HCT116 (cell line): ENCODE measurements around the gene P2RX3. TPM values are rescaled to one million over a fixed set of nuclear protein-coding genes. Genes with fewer than 3 reads are reported as not detected.

Experiments used
- ATAC-seq: fragments of 200-7000 bp; cut with Tn5 transposase; 2 replicates; pipeline ENCODE4 v1.9.1; 2020; ENCODE audit warnings: mild to moderate bottlenecking, moderate library complexity
- BruUV-seq: library from RNA; stranded (reverse); fragments of 400-500 nt; replicated peaks from 2 replicates; lab custom pipeline; 2021; lab: Mats Ljungman, UMichigan
- CTCF ChIA-PET: fragments of 300-600 bp; sonication (Branson Sonifier 250); formaldehyde crosslinking; loops from one replicate; lab custom pipeline; 2021; ENCODE audit warnings: antibody characterized with exemption; lab: Charles Lee
- POLR2A ChIA-PET: fragments of 300-600, 350-600 bp; sonication (Branson Sonifier 250); formaldehyde crosslinking; loops from one replicate; lab custom pipeline; 2021; ENCODE audit warnings: antibody characterized with exemption; lab: Charles Lee
- RAD21 ChIA-PET, 2 experiments: fragments of 300-600 bp; sonication (Branson Sonifier 250); formaldehyde crosslinking; loops; one replicate each; lab custom pipeline; 2023; ENCODE audit warnings: low total read pairs in 2 of 2; ENCODE audit not compliant: uncharacterized antibody in 2 of 2, unreplicated experiment in 2 of 2, low non-redundant PET in 1 of 2; lab: Charles Lee
- DNase-seq: peaks from one replicate; pipeline ENCODE4 v3.0.0-alpha.2; 2010; ENCODE audit warnings: low read depth, low spot score
- H2AFZ ChIP-seq: fragments of 200-600 bp; shearing (Covaris generic), sonication (generic); 2 replicates; pipeline ENCODE4 v1.6.1; 2017; ENCODE audit warnings: low read depth, mixed run types, mixed read lengths, antibody characterized with exemption, low read length; ENCODE audit not compliant: poor library complexity, severe bottlenecking
- H3K27ac ChIP-seq: 2 replicates; pipeline ENCODE4 v1.5.1; 2012; ENCODE audit warnings: low read depth, low read length
- H3K27me3 ChIP-seq: fragments of 200-600 bp; sonication (generic); 2 replicates; pipeline ENCODE4 v1.6.1; 2016; ENCODE audit warnings: mixed run types, low read length, mixed read lengths; ENCODE audit not compliant: insufficient read depth
- H3K36me3 ChIP-seq, 2 experiments: fragments of 200-500 bp in 1 of 2; fragments of 200-600 bp in 1 of 2; sonication (Bioruptor generic) in 1 of 2; sonication (generic) in 1 of 2; 2 replicates each; pipeline versions ENCODE4 v1.5.1 to v1.6.1; 2014 to 2016; ENCODE audit warnings: low read length in 2 of 2, inconsistent platforms in 1 of 2, mixed read lengths in 1 of 2, mixed run types in 1 of 2; ENCODE audit not compliant: insufficient read depth in 2 of 2, control insufficient read depth in 1 of 2
- H3K4me1 ChIP-seq, 2 experiments: fragments of 200-600 bp in 1 of 2; sonication (generic) in 1 of 2; 2 replicates each; pipeline versions ENCODE4 v1.5.1 to v1.6.1; 2012 to 2017; ENCODE audit warnings: low read length in 2 of 2, inconsistent platforms in 1 of 2, mild to moderate bottlenecking in 1 of 2, mixed read lengths in 1 of 2, mixed run types in 1 of 2, moderate library complexity in 1 of 2; ENCODE audit not compliant: insufficient read depth in 2 of 2, control insufficient read depth in 1 of 2
- H3K4me2 ChIP-seq: fragments of 200-600 bp; sonication (generic); 2 replicates; pipeline ENCODE4 v1.6.1; 2017; ENCODE audit warnings: mixed run types, low read length, mixed read lengths
- H3K4me3 ChIP-seq, 2 experiments: fragments of 200-600 bp in 1 of 2; sonication (generic) in 1 of 2; replicated peaks in 1 of 2; 2 replicates each; pipeline ENCODE4 v1.5.1; 2011 to 2016; ENCODE audit warnings: low read length in 2 of 2, control low read depth in 1 of 2, low read depth in 1 of 2, mild to moderate bottlenecking in 1 of 2, mixed read lengths in 1 of 2, mixed run types in 1 of 2
- H3K79me2 ChIP-seq: fragments of 200-600 bp; sonication (generic); 2 replicates; pipeline ENCODE4 v1.6.1; 2017; ENCODE audit warnings: mild to moderate bottlenecking, mixed run types, low read length, moderate library complexity, mixed read lengths; ENCODE audit not compliant: insufficient read depth
- H3K9ac ChIP-seq: fragments of 200-600 bp; sonication (generic); 2 replicates; pipeline ENCODE4 v1.6.1; 2016; ENCODE audit warnings: low read length, mixed read lengths
- H3K9me2 ChIP-seq: fragments of 200-600 bp; sonication (generic), shearing (Covaris generic); 2 replicates; pipeline ENCODE4 v1.6.1; 2017; ENCODE audit warnings: mixed run types, mild to moderate bottlenecking, moderate library complexity; ENCODE audit not compliant: insufficient read depth
- H3K9me3 ChIP-seq, 2 experiments: fragments of 200-500 bp in 1 of 2; fragments of 200-600 bp in 1 of 2; sonication (Bioruptor generic) in 1 of 2; sonication (generic) in 1 of 2; 2 replicates each; pipeline ENCODE4 v1.6.1; 2014 to 2017; ENCODE audit warnings: low read length in 2 of 2, mixed read lengths in 2 of 2, inconsistent platforms in 1 of 2, low read depth in 1 of 2, mild to moderate bottlenecking in 1 of 2, mixed run types in 1 of 2, moderate library complexity in 1 of 2; ENCODE audit not compliant: control insufficient read depth in 1 of 2, insufficient read depth in 1 of 2
- H4K20me1 ChIP-seq: fragments of 200-600 bp; sonication (generic), shearing (Covaris generic); 2 replicates; pipeline ENCODE4 v1.6.1; 2017; ENCODE audit warnings: mixed run types, mild to moderate bottlenecking, moderate library complexity; ENCODE audit not compliant: insufficient read depth
- CEBPB ChIP-seq: IDR thresholded peaks from 2 replicates; pipeline ENCODE4 v1.6.1; 2012; ENCODE audit warnings: low read depth
- ELF1 ChIP-seq: IDR thresholded peaks from 2 replicates; pipeline ENCODE4 v1.6.1; 2012; ENCODE audit warnings: low read depth, borderline replicate concordance
- JUND ChIP-seq: IDR thresholded peaks from 2 replicates; pipeline ENCODE4 v1.6.1; 2012
- POLR2A ChIP-seq: IDR thresholded peaks from 2 replicates; pipeline ENCODE4 v1.7.0; 2011; ENCODE audit warnings: borderline replicate concordance; ENCODE audit not compliant: insufficient read depth, insufficient read length; ENCODE audit errors: extremely low read depth
- RAD21 ChIP-seq: IDR thresholded peaks from 2 replicates; pipeline ENCODE4 v1.6.1; 2012; ENCODE audit warnings: low read depth, mild to moderate bottlenecking
- REST ChIP-seq: IDR thresholded peaks from 2 replicates; pipeline ENCODE4 v1.6.1; 2012; ENCODE audit warnings: low read depth
- SIN3A ChIP-seq: IDR thresholded peaks from 2 replicates; pipeline ENCODE4 v1.6.1; 2012; ENCODE audit warnings: low read depth
- SP1 ChIP-seq: IDR thresholded peaks from 2 replicates; pipeline ENCODE4 v1.6.1; 2012; ENCODE audit warnings: low read depth
- SRF ChIP-seq: IDR thresholded peaks from 2 replicates; pipeline ENCODE4 v1.6.1; 2012; ENCODE audit warnings: low read depth
- TCF7L2 ChIP-seq: IDR thresholded peaks from 2 replicates; pipeline ENCODE4 v1.7.0; 2011; ENCODE audit warnings: borderline replicate concordance, inconsistent platforms; ENCODE audit not compliant: insufficient read depth, insufficient read length; ENCODE audit errors: extremely low read depth
- YY1 ChIP-seq: IDR thresholded peaks from 2 replicates; pipeline ENCODE4 v1.6.1; 2011; ENCODE audit warnings: low read length, low read depth, moderate library complexity, mild to moderate bottlenecking; ENCODE audit not compliant: insufficient replicate concordance; ENCODE audit errors: extremely low read depth
- ZBTB33 ChIP-seq: IDR thresholded peaks from 2 replicates; pipeline ENCODE4 v1.6.1; 2011; ENCODE audit warnings: mild to moderate bottlenecking, low read length, moderate library complexity; ENCODE audit not compliant: insufficient replicate concordance; ENCODE audit errors: extremely low read depth
- ZFX ChIP-seq: fragments of 450-650 bp; IDR thresholded peaks from 2 replicates; pipeline ENCODE4 v1.6.1; 2017
- ZNF274 ChIP-seq: fragments of 200-500 bp; sonication (Bioruptor generic); IDR thresholded peaks from 2 replicates; pipeline ENCODE4 v1.6.1; 2014; ENCODE audit warnings: mild to moderate bottlenecking, low read depth, low read length, inconsistent platforms
- intact Hi-C: fragments of 100-400 bp; cut with micrococcal nuclease; formaldehyde crosslinking; loops from 2 replicates; pipeline ENCODE4 v1.10.0; 2022
- total RNA-seq: library from RNA; stranded (reverse); gene quantifications from one replicate; pipeline ENCODE4 v1.2.1, GENCODE V29; 2021; ENCODE audit not compliant: unreplicated experiment
- TF ChIP-seq, protein P1 (sequence below): IDR thresholded peaks from 2 replicates; pipeline ENCODE4 v1.6.1; 2012
- TF ChIP-seq, protein P2 (sequence below), 3 experiments: fragments of 200-600 bp in 1 of 3; sonication (generic) in 1 of 3; IDR thresholded peaks in 2 of 3; conservative IDR thresholded peaks in 1 of 3; 2 replicates each; pipeline ENCODE4 v1.5.1; 2012 to 2017; ENCODE audit warnings: low read depth in 2 of 3, low read length in 2 of 3, antibody characterized with exemption in 1 of 3, borderline replicate concordance in 1 of 3, control low read depth in 1 of 3, mild to moderate bottlenecking in 1 of 3, mixed read lengths in 1 of 3, mixed run types in 1 of 3, moderate library complexity in 1 of 3; ENCODE audit not compliant: insufficient read depth in 1 of 3
- TF ChIP-seq, protein P3 (sequence below): IDR thresholded peaks from 2 replicates; pipeline ENCODE4 v1.6.1; 2012

The P2RX3 gene
- total RNA-seq, 1 experiment from 2014 or later, result not detected

- ChIA-PET POLR2A (interaction anchor here (1.2 kb wide), 1 partner anchor 30 kb away, joined by 4 read pairs; the partner anchor contains the start of gene TNKS1BP1), CTCF (interaction anchor here (1.1 kb wide), 1 partner anchor 45 kb away, joined by 3 read pairs; no protein-coding TSS in a partner anchor), RAD21 (no interaction called here)
- Histone ChIP-seq H2AFZ (no peak overlapping the region), H3K9ac (no peak overlapping the region), H3K36me3 (peaks cover 0 to 7% of the 10 kb centered on the region in 2 experiments; a peak in 1 of 4 replicates), H3K4me2 (0 out of 2 replicates have a peak overlapping the region, but pooled peaks have one; percentile 8), H3K9me2 (no peaks in the 10 kb centered on the region), H4K20me1 (no peaks in the 10 kb centered on the region), H3K79me2 (no peaks in the 10 kb centered on the region), H3K4me3 (no peak overlapping the region), H3K27me3 (no peaks in the 10 kb centered on the region), H3K4me1 (peaks cover 7 to 13% of the 10 kb centered on the region in 2 experiments), H3K9me3 (no peaks in the 10 kb centered on the region; a peak in 1 of 4 replicates), H3K27ac (peak overlapping the region; percentile 6; the same call in 1 of the 2 replicates)
- intact Hi-C loops, result no loop called here
- no TSS peak for BruUV-seq
- DNase-seq (no peak), ATAC-seq (peak; percentile 41; the same call in 1 of the 2 replicates)
- TF ChIP-seq RAD21, result no peak
- TF ChIP-seq POLR2A, result no peak
- TF ChIP-seq ZBTB33, result no peak
- no peak for TF ChIP-seq SRF
- TF ChIP-seq, protein P1, sequence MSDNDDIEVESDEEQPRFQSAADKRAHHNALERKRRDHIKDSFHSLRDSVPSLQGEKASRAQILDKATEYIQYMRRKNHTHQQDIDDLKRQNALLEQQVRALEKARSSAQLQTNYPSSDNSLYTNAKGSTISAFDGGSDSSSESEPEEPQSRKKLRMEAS, result no peak
- no peak for TF ChIP-seq ZNF274
- no peak for TF ChIP-seq YY1
- TF ChIP-seq SP1, result no peak
- TF ChIP-seq CEBPB, result no peak
- no peak for TF ChIP-seq TCF7L2
- TF ChIP-seq, protein P2, sequence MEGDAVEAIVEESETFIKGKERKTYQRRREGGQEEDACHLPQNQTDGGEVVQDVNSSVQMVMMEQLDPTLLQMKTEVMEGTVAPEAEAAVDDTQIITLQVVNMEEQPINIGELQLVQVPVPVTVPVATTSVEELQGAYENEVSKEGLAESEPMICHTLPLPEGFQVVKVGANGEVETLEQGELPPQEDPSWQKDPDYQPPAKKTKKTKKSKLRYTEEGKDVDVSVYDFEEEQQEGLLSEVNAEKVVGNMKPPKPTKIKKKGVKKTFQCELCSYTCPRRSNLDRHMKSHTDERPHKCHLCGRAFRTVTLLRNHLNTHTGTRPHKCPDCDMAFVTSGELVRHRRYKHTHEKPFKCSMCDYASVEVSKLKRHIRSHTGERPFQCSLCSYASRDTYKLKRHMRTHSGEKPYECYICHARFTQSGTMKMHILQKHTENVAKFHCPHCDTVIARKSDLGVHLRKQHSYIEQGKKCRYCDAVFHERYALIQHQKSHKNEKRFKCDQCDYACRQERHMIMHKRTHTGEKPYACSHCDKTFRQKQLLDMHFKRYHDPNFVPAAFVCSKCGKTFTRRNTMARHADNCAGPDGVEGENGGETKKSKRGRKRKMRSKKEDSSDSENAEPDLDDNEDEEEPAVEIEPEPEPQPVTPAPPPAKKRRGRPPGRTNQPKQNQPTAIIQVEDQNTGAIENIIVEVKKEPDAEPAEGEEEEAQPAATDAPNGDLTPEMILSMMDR (IDR thresholded peaks at IDR 0.05 in 2 of 3, conservative IDR thresholded peaks at IDR 0.05 in 1 of 3; ENCODE audit: borderline replicate concordance in 1 of 3, insufficient read depth in 1 of 3, low read depth in 2 of 3, low read length in 2 of 3), result no peak
- TF ChIP-seq, protein P3, sequence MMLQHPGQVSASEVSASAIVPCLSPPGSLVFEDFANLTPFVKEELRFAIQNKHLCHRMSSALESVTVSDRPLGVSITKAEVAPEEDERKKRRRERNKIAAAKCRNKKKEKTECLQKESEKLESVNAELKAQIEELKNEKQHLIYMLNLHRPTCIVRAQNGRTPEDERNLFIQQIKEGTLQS, result no peak
- TF ChIP-seq JUND, result no peak
- no peak for TF ChIP-seq REST
- TF ChIP-seq ELF1, result no peak
- no peak for TF ChIP-seq ZFX
- TF ChIP-seq SIN3A, result no peak
Measured at GRCh38 chr11:57294225-57295131, 43.7 kb upstream of the P2RX3 start.
